GM12892 (cell line): Measurements from ENCODE around the gene ALOX5.
A peak's percentile ranks its signal among the peaks of the same experiment; 100 is the strongest.

ENCODE experiments used
- POLR2A ChIP-seq: IDR thresholded peaks from 2 replicates; pipeline ENCODE4 v1.6.1; 2011; ENCODE audit warnings: low read depth, low read length, control low read depth
- POLR2AphosphoS5 ChIP-seq: IDR thresholded peaks from 2 replicates; pipeline ENCODE4 v1.6.1; 2011; ENCODE audit warnings: low read depth, low read length, control low read depth
- TAF1 ChIP-seq: IDR thresholded peaks from 2 replicates; pipeline ENCODE4 v1.6.1; 2011; ENCODE audit warnings: low read depth, mild to moderate bottlenecking, control low read depth, low read length, borderline replicate concordance

GRCh38 chr10:45418849-45419675 is 45.0 kb downstream of the ALOX5 start:
- TF ChIP-seq POLR2A = peak; percentile 94
- TF ChIP-seq TAF1 = peak; percentile 78
- TF ChIP-seq POLR2AphosphoS5 = peak; percentile 84
